HL-60 (cell line): ENCODE measurements around the gene ZNF234.

ENCODE experiments used
- GABPA ChIP-seq: IDR thresholded peaks from 2 replicates; pipeline ENCODE4 v1.6.1; 2012; ENCODE audit warnings: low read depth
- POLR2AphosphoS5 ChIP-seq: IDR thresholded peaks from 2 replicates; pipeline ENCODE4 v1.6.1; 2012; ENCODE audit warnings: low read depth
- SPI1 ChIP-seq: IDR thresholded peaks from 2 replicates; pipeline ENCODE4 v1.6.1; 2012; ENCODE audit warnings: low read depth, mild to moderate bottlenecking, borderline replicate concordance
- TF ChIP-seq, protein P1 (sequence below): IDR thresholded peaks from 2 replicates; pipeline ENCODE4 v1.6.1; 2012; ENCODE audit warnings: low read depth; ENCODE audit not compliant: insufficient replicate concordance
- TF ChIP-seq, protein P2 (sequence below): IDR thresholded peaks from one replicate; pipeline ENCODE4 v1.5.1; 2011; ENCODE audit warnings: low read length, control low read depth, inconsistent platforms; ENCODE audit not compliant: insufficient read depth

DNA sequence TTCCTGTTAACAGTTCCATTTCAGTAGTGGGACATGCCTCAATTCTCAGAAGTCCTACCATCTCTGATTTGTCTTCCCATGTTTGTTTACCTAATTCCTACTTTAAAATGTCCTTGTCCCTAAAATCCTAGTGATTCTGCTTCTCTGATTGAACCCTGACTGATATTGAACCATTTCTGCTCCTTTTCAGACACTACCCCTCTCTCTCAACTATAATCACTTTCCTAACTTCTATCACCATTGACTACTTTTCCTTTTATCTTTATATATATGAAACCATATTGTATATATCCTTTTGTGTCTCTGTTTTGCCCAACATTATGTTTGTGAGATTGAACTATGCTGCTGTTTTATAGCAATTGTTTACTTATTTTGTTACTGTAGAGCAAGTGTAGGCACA lies 55.4 kb downstream of the ZNF234 start:
- TF ChIP-seq, protein P1, sequence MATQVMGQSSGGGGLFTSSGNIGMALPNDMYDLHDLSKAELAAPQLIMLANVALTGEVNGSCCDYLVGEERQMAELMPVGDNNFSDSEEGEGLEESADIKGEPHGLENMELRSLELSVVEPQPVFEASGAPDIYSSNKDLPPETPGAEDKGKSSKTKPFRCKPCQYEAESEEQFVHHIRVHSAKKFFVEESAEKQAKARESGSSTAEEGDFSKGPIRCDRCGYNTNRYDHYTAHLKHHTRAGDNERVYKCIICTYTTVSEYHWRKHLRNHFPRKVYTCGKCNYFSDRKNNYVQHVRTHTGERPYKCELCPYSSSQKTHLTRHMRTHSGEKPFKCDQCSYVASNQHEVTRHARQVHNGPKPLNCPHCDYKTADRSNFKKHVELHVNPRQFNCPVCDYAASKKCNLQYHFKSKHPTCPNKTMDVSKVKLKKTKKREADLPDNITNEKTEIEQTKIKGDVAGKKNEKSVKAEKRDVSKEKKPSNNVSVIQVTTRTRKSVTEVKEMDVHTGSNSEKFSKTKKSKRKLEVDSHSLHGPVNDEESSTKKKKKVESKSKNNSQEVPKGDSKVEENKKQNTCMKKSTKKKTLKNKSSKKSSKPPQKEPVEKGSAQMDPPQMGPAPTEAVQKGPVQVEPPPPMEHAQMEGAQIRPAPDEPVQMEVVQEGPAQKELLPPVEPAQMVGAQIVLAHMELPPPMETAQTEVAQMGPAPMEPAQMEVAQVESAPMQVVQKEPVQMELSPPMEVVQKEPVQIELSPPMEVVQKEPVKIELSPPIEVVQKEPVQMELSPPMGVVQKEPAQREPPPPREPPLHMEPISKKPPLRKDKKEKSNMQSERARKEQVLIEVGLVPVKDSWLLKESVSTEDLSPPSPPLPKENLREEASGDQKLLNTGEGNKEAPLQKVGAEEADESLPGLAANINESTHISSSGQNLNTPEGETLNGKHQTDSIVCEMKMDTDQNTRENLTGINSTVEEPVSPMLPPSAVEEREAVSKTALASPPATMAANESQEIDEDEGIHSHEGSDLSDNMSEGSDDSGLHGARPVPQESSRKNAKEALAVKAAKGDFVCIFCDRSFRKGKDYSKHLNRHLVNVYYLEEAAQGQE = no peak
- TF ChIP-seq, protein P2, sequence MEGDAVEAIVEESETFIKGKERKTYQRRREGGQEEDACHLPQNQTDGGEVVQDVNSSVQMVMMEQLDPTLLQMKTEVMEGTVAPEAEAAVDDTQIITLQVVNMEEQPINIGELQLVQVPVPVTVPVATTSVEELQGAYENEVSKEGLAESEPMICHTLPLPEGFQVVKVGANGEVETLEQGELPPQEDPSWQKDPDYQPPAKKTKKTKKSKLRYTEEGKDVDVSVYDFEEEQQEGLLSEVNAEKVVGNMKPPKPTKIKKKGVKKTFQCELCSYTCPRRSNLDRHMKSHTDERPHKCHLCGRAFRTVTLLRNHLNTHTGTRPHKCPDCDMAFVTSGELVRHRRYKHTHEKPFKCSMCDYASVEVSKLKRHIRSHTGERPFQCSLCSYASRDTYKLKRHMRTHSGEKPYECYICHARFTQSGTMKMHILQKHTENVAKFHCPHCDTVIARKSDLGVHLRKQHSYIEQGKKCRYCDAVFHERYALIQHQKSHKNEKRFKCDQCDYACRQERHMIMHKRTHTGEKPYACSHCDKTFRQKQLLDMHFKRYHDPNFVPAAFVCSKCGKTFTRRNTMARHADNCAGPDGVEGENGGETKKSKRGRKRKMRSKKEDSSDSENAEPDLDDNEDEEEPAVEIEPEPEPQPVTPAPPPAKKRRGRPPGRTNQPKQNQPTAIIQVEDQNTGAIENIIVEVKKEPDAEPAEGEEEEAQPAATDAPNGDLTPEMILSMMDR = no peak
- no peak for TF ChIP-seq POLR2AphosphoS5
- TF ChIP-seq GABPA = no peak
- no peak for TF ChIP-seq SPI1
